ENCODE results near the gene CTF1.

CTF1 gene

GRCh38 chr16:30876867-30877266, 19.5 kb upstream of the CTF1 start:
- TF ChIP-seq CTCF (IDR thresholded peaks at IDR 0.05): no peak
- H3K36me3 ChIP-seq (ENCODE audit: control insufficient read depth, insufficient read depth, low read length): no peaks in the 10 kb centered on the region
- peak overlapping the region; percentile 97 for H3K27ac ChIP-seq
- peak overlapping the region; percentile 98 for H3K4me2 ChIP-seq (ENCODE audit: low read length)
- peak overlapping the region; percentile 88 for H2AFZ ChIP-seq
- peaks cover 9% of the 10 kb centered on the region for H3K4me1 ChIP-seq
- peak overlapping the region; percentile 75 for H3K4me3 ChIP-seq (ENCODE audit: low read depth, low read length)
- no peaks in the 10 kb centered on the region for H3K9me3 ChIP-seq (ENCODE audit: control insufficient read depth, low read length)
- H3K9ac ChIP-seq: no peak overlapping the region
- H3K79me2 ChIP-seq: peaks cover 24% of the 10 kb centered on the region
- H3K27me3 ChIP-seq (ENCODE audit: control insufficient read depth, insufficient read depth, low read length): no peaks in the 10 kb centered on the region

- H3K4me2 ChIP-seq (ENCODE audit: low read length): no peak overlapping the region
- no peak for TF ChIP-seq CTCF (IDR thresholded peaks at IDR 0.05)
- no peaks in the 10 kb centered on the region for H3K36me3 ChIP-seq (ENCODE audit: control insufficient read depth, insufficient read depth, low read length)
- H3K79me2 ChIP-seq: peaks cover 26% of the 10 kb centered on the region
- H2AFZ ChIP-seq: no peak overlapping the region
- H3K4me3 ChIP-seq (ENCODE audit: low read depth, low read length): no peak overlapping the region
- H3K27ac ChIP-seq: no peak overlapping the region
- H3K9me3 ChIP-seq (ENCODE audit: control insufficient read depth, low read length): no peaks in the 10 kb centered on the region
- H3K9ac ChIP-seq: no peak overlapping the region
- no peaks in the 10 kb centered on the region for H3K4me1 ChIP-seq
- no peaks in the 10 kb centered on the region for H3K27me3 ChIP-seq (ENCODE audit: control insufficient read depth, insufficient read depth, low read length)
Observed at GRCh38 chr16:30882429-30883310, 13.7 kb upstream of the CTF1 start.

- Histone ChIP-seq H3K4me3 (ENCODE audit: low read depth, low read length) (no peak overlapping the region), H2AFZ (no peak overlapping the region), H3K9me3 (ENCODE audit: control insufficient read depth, low read length) (no peaks in the 10 kb centered on the region), H3K27me3 (ENCODE audit: control insufficient read depth, insufficient read depth, low read length) (no peaks in the 10 kb centered on the region), H3K27ac (no peak overlapping the region), H3K4me2 (ENCODE audit: low read length) (no peak overlapping the region), H3K36me3 (ENCODE audit: control insufficient read depth, insufficient read depth, low read length) (no peaks in the 10 kb centered on the region), H3K4me1 (no peaks in the 10 kb centered on the region), H3K79me2 (peaks cover 20% of the 10 kb centered on the region), H3K9ac (no peak overlapping the region)
- no peak for TF ChIP-seq CTCF (IDR thresholded peaks at IDR 0.05)
Observed at GRCh38 chr16:30884760-30885159, 11.7 kb upstream of the CTF1 start.

- peaks cover 17% of the 10 kb centered on the region for H3K79me2 ChIP-seq
- H3K36me3 ChIP-seq (ENCODE audit: control insufficient read depth, insufficient read depth, low read length): no peaks in the 10 kb centered on the region
- no peak overlapping the region for H3K9ac ChIP-seq
- H3K4me1 ChIP-seq: no peaks in the 10 kb centered on the region
- TF ChIP-seq CTCF (IDR thresholded peaks at IDR 0.05): no peak
- no peak overlapping the region for H3K27ac ChIP-seq
- no peaks in the 10 kb centered on the region for H3K9me3 ChIP-seq (ENCODE audit: control insufficient read depth, low read length)
- no peak overlapping the region for H2AFZ ChIP-seq
- no peak overlapping the region for H3K4me3 ChIP-seq (ENCODE audit: low read depth, low read length)
- H3K4me2 ChIP-seq (ENCODE audit: low read length): no peak overlapping the region
- no peaks in the 10 kb centered on the region for H3K27me3 ChIP-seq (ENCODE audit: control insufficient read depth, insufficient read depth, low read length)
Observed at GRCh38 chr16:30885196-30885595, 11.2 kb upstream of the CTF1 start.

- H3K4me2 ChIP-seq (ENCODE audit: low read length): no peak overlapping the region
- peaks cover 12% of the 10 kb centered on the region for H3K79me2 ChIP-seq
- no peak for TF ChIP-seq CTCF (IDR thresholded peaks at IDR 0.05)
- no peak overlapping the region for H3K27ac ChIP-seq
- H2AFZ ChIP-seq: no peak overlapping the region
- no peak overlapping the region for H3K4me3 ChIP-seq (ENCODE audit: low read depth, low read length)
- H3K27me3 ChIP-seq (ENCODE audit: control insufficient read depth, insufficient read depth, low read length): no peaks in the 10 kb centered on the region
- H3K9me3 ChIP-seq (ENCODE audit: control insufficient read depth, low read length): no peaks in the 10 kb centered on the region
- no peaks in the 10 kb centered on the region for H3K36me3 ChIP-seq (ENCODE audit: control insufficient read depth, insufficient read depth, low read length)
- H3K4me1 ChIP-seq: no peaks in the 10 kb centered on the region
- H3K9ac ChIP-seq: no peak overlapping the region
Observed at GRCh38 chr16:30886145-30886544, 10.3 kb upstream of the CTF1 start.

Measured in parathyroid adenoma (tissue), 2 donors.